NCI-H1436 (cell line): ENCODE measurements around the gene GALK2.

Source experiments
- DNase-seq: peaks from one replicate; lab custom pipeline; 2025; lab: John Stamatoyannopoulos, UW

GALK2 gene

DNA sequence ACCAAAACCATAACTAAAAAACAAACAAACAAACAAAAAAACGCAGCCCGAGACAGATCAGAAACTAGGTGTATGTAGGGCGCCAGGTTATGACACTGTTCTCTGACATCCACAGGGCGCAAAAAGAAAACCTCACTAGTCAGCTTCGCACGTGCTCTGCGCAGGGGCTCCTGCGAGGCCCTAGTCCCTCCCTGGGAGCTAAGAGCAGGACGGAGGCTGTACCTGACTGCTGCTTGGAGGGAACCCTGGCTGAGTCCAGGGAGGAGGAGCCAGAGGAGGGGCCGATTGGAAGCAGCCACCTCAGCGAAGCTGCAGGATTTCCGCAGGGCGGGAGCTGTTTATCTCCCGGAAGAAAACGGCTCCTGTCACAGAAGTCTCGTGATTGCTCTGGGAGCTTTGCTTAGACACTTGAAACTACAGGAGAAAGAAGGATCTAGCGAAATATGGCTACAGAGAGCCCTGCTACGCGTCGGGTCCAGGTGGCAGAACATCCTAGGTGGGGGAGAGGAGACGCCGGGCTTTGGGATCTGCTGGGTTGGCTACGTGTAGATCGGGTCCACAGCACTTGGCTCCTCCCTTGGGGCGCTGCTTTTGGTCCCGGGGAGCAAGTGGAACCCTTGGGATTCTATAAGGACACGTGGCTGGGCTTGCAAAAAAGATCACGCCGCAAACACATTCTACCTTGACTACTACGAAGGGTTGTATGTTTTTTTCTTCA lies at the start of gene GALK2:
TSS of gene GALK2 (plus strand) at position 368 of the 718 bp plus-strand sequence. CDS start at position 444, 76 bp downstream.
- DNase-seq: peak; percentile 87

DNA sequence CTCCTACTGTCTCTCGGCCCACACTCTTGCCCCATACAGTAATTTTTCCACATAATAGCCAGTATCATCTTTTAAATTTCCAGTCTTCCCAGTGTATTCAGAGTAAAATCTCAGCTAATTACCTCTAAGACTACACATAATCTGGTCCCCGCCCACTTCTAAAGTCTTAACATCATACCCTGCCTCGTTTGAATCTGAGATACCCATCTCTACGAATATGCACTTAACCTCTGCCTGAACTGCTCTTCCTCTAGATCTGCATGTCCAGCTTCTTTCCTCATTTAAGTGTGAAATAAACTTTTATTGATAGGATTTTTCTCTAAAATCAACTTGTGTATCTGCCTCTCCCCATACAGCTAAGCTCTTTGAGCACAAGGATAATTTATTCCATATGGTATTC lies 49.2 kb upstream of the GALK2 start:
- no peak for DNase-seq

DNA sequence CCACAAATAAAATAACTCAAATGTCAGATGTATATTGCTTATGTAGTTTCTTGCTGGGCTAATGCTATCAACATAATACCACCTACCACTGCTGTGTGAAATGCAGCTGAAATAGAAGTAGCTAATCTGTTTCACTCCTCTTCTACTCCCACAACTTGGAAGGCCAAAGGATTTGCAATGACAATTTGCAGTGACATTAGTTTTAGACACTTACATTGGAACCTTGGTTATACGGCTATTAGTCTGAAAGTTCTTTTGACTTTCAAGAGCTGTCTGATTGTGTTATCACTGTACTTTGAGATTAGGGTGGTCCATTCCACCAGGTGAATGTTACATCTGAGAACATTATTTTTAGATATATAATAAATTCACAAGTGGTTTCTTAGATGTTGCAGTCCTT lies 48.1 kb upstream of the GALK2 start:
- no peak for DNase-seq

DNA sequence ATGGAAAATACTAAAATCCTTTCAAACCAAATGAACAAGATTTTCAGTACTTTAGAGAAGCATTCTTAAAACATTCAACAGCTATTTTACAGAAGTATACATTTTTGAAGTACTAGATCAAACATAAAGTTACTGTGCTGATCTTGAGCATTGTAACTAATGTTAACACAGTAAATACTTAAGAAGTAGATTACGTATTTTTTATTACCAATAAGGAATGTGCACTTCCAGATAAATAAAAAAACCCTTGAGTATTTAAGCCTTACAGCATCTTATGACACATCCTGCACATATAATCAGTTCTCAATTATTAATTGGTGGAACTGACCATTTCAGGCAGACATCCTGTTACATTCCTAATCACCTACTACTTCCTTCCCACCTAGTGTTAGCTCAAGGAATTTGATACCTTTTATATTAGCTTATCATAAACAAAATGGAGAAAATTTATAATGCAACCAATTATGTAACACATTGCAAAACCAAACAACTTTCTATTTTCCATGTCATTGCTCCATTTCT lies 47.4 kb upstream of the GALK2 start:
- DNase-seq: no peak

DNA sequence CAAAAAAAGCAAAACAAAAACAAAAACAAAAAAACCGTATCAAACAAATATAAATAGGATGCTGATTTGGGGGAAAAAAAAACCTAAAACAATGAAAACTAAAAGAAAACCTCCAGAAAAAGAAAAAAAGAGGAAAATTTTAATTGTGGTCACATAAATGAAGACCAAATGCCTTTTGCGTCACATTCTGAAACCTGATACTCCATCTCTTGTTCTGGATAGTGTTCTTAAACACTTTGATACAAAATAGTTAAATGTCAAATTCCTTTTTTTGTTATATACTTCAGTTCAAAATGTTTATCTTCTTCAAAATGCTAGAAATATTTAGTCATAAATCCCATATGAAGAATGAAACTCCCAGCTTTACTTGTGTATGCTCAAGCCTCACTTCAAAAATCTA lies 45.7 kb upstream of the GALK2 start:
- no peak for DNase-seq

DNA sequence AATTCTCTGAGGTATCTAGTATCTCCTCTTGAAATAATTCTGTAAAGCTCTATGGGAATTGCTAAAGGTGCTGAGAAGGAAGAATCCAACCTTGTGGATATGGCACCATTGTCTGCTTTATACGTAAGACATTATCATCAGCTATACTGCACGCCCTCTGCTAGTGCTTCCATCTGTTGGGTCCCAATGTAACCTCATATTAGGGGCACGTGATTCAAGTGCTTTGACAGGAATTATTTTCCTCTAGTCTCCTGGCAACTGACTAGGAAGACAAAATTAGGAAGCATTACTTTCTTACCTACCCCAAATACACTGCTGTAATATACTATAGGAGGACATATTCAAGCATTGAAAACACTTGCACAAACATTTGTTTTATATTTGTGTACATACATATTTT lies 38.6 kb upstream of the GALK2 start:
- no peak for DNase-seq

DNA sequence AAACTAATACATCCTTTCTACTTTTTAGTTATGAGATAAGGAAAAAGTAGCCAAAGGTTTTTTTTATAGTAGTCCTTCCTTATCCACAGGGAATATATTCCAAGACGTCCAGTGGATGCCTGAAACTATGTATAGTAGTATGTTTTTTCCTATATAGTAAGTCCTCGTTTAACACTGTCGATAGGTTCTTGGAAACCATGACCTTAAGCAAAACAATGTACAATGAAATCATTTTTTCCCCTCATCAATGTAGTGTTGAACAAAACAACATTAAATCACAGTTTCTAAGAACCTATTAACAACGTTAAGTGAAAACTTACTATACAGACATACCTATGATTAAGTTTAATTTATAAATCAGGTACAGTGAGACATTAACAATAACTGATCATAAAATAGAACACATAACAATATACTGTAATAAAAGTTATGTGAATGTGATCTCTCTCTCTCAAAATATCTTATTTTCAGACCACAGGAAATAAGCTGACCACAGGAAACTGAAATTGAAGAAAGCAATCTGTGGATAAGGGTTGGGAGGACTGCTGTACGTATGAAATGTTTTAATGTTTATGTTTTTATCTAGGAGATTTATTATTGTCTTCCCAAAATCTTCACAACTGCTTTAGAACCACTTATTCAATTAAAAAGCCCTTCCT lies 35.2 kb upstream of the GALK2 start:
- DNase-seq: no peak

DNA sequence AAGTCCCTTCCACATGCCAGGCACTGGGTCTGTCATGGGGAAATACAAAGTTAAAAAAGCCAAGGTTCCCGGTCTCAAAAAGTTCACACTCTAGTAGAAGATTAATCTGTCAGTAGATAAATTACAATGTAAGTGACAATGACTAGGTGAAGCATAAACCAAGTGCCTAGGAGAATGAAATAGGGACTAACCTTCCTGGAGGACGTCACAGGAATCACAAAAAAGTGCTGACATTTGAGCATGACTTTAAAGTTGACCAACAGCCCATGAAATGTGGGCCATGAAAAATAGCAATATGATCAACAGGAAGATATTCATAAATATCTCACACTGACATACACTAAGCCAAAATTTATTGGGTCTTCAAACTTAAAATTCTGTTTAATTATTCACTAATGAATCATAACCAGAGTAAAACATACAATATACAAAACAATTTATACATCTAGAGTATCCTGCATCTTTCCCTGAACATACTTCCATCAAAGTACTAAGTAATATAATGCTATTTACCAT lies 34.6 kb upstream of the GALK2 start:
- DNase-seq: no peak

DNA sequence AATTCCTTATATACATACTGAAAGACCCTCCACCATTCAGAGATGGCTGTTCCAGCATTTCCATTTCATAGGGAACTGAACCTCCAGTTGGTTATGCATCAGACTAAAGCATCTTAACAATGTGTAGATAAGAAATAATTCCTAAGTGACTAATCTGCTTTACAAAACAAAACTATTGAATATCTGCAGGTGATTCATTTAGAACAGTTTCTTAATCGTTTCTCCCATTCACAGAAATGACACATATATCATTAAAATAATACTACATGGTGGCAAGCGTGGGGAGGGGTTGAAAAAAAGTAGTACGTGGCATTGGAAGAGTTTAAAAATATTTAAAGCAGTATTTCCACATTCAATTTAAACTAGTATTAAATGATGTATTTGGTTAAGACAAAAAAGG lies 34.1 kb upstream of the GALK2 start:
- no peak for DNase-seq

DNA sequence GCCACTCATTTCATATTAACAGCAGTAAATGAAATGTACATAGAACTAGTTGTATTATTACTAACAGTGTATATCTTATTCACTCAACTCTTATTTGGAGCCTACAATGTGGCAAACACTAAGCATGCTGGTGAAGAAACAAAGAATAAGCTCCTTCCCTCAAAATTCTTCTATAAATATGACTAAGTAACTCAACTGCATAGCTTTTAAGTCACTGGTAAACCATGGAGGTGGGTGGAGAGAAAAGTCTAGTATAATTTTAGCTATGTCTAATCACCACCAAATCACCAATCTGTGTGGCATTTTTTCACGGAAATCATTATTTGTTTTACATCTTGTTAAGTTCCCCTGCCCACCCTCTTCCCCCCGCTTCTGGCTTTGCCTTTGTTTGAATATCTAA lies 32.2 kb upstream of the GALK2 start:
- no peak for DNase-seq

DNA sequence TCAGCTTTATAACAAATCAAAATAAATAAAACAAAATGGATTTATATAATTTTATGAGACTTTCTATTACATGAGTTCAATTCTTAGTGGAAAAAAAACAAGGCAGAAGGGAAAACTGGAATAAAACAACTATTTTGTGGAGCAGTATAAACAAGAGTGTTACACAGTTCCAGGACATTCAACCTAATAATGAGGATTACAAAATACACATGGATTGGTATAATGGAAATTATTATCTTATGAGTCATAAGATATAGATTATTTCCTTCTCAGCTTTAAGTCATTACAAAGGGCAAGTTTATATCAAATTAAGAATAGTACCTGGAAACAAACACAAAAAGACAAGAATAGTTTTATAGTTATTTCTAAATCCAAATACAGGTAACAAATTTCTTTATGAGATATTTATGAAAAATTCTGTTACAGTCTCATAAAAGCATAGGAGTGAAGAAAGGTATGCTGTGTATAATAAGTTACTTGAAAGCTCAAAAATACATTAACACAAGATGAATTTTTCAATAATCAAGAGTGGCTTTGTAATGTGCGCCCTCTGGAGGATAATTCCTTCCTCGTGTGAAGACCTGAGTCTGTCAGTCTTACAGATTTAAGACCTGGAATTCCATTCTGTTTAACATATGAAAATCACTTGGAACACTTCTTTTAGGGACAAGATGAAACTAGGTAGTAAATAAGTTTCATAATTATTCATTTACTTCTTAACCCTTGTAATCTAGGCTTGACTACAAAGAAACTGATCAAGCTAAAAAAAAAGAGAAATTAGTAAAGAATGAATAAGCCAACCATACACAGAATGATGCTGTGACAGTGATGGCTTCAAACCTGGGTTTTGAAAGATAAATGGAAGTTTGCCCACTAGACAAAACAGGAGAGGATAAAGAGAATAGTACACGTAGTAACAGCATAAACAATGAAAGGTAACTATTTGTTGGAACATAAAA lies 24.1 kb upstream of the GALK2 start:
- peak; percentile 10 for DNase-seq

DNA sequence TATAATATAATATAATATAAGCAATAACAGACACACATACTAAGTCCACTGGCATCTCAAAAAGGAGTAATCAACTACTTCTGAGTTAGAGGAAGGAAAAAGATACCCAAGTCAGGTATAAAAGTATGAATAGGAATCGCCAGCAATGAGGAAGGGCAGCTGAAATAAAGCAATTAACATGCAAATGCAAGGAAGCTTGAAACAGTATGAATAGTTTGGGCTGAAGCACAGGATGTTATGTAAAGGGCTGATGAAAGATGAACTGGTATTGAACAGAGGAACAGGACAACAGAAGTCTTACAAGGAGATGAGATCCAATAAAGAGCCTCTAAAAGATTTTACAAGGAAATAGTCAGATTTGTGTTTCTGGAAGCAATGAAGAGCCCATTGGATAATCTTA lies 21.7 kb upstream of the GALK2 start:
- DNase-seq: no peak

DNA sequence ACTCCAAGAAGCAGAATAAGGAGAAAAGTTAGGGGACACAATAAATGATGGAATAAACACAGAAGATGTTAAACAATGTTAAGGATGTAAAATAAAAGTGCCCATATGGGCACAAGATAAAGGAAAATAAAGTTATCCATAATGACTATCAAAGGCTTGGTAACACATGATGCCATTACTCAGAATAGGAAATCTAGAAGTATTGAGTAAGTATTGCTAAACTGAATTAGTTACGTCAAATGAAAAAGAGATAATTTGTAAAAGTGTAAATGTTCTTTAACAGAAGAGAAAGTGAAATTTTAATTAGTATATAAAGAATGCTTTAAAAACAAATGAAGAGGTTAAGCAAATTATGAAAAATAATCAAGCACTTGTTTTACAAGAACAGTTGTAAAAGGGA lies 21.3 kb upstream of the GALK2 start:
- DNase-seq: no peak

DNA sequence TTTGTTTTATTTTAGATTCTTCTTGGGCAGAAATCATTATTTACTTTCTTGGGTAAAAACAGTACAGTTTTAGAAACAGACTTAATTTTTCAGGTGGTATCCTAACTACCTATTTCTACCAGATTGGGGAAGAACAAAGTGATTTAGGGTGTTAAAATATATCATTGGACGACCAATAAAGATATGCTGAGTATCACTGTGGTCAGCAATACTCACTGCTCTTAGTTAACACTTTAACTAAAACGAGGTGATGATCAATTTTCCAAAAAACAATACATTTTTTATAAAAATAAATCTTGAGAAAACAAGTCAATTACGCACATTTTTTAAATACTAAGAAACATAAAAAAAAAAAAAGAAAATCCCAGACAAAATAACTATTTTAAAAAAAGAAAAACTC lies 18.2 kb upstream of the GALK2 start:
- no peak for DNase-seq

DNA sequence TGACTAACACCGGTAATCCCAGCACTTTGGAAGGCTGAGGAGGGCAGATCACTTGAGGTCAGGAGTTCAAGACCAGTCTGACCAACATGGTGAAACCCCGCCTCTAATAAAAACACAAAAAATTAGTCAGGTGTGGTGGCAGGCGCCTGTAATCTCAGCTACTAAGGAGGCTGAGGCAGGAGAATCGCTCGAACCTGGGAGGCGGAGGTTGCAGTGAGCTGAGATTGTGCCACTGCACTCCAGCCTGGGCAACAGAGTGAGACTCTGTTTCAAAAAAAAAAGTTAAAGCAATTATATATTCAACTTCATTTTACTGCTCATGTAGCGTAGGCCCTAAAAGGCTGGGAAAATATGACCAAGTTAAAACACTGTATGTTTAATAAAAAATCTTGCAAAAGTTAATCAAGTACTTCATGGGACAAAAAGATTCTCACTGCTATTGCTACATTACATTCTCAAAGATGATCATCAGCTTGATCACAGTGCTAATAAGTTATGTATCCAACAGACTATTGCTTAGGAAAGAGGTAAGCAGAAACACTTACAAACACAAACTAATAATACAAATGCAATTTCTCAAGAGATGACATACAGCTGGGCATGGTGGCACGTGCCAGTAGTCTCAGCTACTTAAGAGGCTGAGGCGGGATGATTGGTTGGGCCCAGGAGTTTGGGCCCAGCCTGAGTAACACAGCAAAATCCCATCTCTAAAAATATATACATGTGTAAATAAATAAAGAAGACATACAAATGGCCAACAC lies 17.3 kb upstream of the GALK2 start:
- DNase-seq: no peak

DNA sequence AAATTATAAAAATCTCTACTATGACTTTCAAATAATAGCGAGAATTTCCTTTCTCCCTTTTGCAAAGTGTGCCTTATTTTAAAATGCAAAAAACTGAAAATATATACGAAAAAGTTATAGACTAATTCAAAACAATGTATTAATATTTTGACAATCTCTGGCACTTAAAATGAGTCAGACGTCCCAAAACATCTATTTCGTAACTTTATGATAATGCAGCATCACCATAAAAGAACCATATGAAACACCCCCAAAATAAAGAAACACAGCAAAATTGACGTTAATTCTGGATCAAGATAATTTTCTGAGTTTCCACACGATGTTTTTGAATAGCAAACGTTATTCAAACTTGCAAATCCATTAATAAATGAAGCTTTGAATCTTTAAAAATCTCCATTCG lies 15.7 kb upstream of the GALK2 start:
- DNase-seq: no peak

DNA sequence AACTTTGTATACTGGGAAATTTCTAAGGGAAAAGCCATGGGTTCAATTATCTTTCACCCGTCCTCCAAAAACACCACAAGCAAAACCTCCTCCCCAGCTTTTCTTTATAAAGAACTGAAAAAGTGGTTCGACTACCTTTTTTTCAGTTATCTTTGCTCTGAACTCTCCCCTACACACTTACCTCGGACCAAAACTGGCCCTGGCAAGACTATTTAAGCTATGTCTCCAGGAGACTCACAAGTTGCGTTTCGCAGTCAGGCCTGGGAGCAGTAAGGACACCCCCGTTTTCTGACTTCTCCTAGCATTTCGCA lies 15.3 kb upstream of the GALK2 start:
- no peak for DNase-seq

DNA sequence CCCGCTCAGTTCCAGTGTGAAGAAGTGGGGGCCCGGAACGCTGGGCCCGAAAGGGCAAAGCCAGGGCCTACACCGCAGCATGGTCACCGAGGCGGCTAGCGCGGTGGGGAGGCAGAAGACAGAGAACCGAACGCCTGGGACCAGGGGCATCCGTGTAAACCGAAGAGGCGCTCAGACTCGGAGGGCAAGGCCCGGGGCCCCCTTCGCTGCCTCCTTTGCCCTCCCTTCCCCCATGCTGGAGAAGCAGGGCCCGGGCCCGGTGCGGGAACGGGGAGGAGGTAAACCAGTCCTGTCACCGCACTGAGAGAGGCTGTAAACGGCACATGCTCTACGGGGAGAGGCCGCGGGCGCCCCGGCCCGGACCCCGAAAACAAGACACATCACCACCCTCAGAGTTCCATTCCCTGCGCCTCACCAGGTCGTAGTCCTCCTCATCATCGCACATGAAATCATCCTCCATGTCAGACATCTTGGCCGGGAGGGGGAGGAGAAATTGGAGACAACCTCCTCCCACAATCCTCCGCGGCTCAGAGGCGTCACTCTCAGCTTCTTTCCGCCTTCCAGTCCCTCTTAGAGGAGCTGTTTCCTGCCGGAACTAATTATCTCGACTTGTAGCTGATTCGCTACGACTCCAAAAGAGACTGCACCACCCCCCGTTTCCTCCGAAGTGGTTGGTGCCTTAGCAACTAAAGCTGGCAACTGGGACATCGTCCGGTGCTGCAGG lies 14.8 kb upstream of the GALK2 start, which contains the start of gene COPS2:
TSS of gene COPS2 (minus strand) at position 490 of the 724 bp plus-strand sequence. CDS start at position 469, 21 bp downstream.
- peak; percentile 96 for DNase-seq

DNA sequence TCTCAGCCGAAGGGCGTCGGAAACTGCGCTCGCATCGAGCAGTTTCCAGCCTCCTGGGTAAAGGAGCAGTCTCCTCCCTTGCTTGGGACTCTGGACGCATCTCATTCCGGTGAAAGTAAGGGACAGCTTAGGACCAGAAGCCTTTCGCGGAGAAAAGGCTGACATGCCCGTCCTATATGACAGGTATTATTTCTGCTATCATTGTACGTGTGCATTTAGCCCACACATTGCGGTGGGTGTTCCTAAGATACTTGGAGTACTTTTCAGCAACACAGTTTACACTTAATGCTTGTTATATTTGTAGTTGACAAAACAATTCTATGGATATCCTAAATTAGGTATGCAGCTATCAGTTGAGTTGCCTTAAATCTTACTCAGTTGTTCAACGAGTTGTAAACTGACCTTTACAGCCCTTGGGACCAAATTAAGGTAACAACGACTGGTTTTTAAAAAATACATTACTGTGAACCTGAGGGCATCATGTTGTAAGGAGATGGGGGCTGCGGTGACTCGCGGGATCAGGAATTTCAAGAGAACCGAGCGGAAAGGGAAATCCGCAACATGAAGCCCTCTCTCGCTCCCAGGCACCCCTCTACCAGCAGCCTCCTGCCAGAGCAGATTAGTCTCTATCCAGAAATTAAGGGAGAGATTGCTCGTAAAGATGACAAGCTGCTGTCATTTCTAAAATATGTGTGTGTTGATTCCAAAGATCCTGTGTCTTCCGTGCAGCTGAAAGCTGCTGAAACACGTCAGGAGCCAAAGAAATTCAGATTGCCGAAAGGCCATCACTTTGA lies 14.0 kb upstream of the GALK2 start:
- DNase-seq: no peak

DNA sequence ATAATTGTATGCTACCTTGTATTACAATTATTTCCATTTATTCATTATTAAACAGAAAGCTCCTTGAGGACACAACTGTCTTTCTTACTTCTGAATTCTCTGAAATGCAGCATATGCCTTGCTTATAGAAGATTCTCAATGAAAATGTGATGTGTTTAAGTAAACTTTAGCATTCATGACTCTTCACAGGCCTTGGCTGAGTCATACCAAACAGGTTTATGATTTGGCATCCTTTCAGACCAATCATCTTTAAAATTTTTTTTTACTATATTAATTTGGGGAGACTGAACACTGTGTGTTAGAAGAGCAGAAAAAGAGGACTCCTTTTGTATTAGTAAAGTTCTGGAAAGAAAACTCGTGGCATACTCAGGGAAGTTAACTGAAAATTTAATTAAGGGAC lies 6.4 kb upstream of the GALK2 start:
- DNase-seq: no peak
